Endothelial cell of umbilical vein (primary cell): Measurements from ENCODE around the gene UST. TPM values are rescaled to one million over a fixed set of nuclear protein-coding genes. Genes with fewer than 3 reads are reported as not detected.

Experiments used
- BruUV-seq: library from RNA; stranded (reverse); fragments of 400-500 nt; replicated peaks from 2 replicates; lab custom pipeline; 2021; lab: Mats Ljungman, UMichigan
- CTCF ChIA-PET: fragments of 300-600, 350-600 bp; sonication (Branson Sonifier 250); formaldehyde crosslinking; loops from one replicate; lab custom pipeline; 2021; ENCODE audit warnings: antibody characterized with exemption, inconsistent platforms; lab: Charles Lee
- POLR2A ChIA-PET: fragments of 300-600, 350-600 bp; sonication (Branson Sonifier 250); formaldehyde crosslinking; loops from one replicate; lab custom pipeline; 2021; ENCODE audit warnings: antibody characterized with exemption, inconsistent platforms; lab: Charles Lee
- DNase-seq: peaks from one replicate; pipeline ENCODE4 v3.0.0-alpha.2; 2011; ENCODE audit warnings: low read depth, low spot score
- FAIRE-seq: peaks from 2 replicates; lab custom pipeline; 2011; peaks lifted over from hg19 to GRCh38; lab: Jason Lieb, UNC
- H2AFZ ChIP-seq: 2 replicates; pipeline ENCODE4 v1.6.0; 2012; ENCODE audit warnings: low read depth, low read length, control low read depth, inconsistent platforms
- H3K27ac ChIP-seq: 2 replicates; pipeline ENCODE4 v1.5.1; 2011; ENCODE audit warnings: low read depth, mild to moderate bottlenecking, control low read depth, low read length, moderate library complexity; ENCODE audit not compliant: insufficient read depth
- H3K27me3 ChIP-seq, 2 experiments: 2 replicates each; pipeline versions ENCODE4 v1.6.0 to v1.6.1; 2011; ENCODE audit warnings: low read length in 2 of 2, mixed read lengths in 1 of 2; ENCODE audit not compliant: control insufficient read depth in 2 of 2, insufficient read depth in 2 of 2
- H3K36me3 ChIP-seq, 2 experiments: 2 replicates in 1 of 2; 3 replicates in 1 of 2; pipeline ENCODE4 v1.5.1; 2011; ENCODE audit warnings: low read length in 2 of 2, mild to moderate bottlenecking in 1 of 2, moderate library complexity in 1 of 2; ENCODE audit not compliant: control insufficient read depth in 2 of 2, insufficient read depth in 2 of 2; ENCODE audit errors: extremely low read depth in 1 of 2
- H3K4me1 ChIP-seq: 3 replicates; pipeline ENCODE4 v1.5.1; 2011; ENCODE audit warnings: mild to moderate bottlenecking, low read length; ENCODE audit not compliant: control insufficient read depth, insufficient read depth; ENCODE audit errors: extremely low read depth
- H3K4me2 ChIP-seq: 2 replicates; pipeline ENCODE4 v1.6.1; 2011; ENCODE audit warnings: low read length, control low read depth, mixed read lengths; ENCODE audit not compliant: insufficient read depth
- H3K4me3 ChIP-seq, 3 experiments: fragments of 200-600 bp in 1 of 3; sonication (generic), shearing (Covaris generic) in 1 of 3; replicated peaks in 1 of 3; 2 replicates each; pipeline ENCODE4 v1.5.1; 2011 to 2016; ENCODE audit warnings: control low read depth in 3 of 3, low read length in 3 of 3, mild to moderate bottlenecking in 2 of 3, inconsistent platforms in 1 of 3, low read depth in 1 of 3, moderate library complexity in 1 of 3; ENCODE audit not compliant: insufficient read depth in 1 of 3
- H3K79me2 ChIP-seq: 2 replicates; pipeline ENCODE4 v1.6.0; 2012; ENCODE audit warnings: low read length, inconsistent platforms; ENCODE audit not compliant: control insufficient read depth, insufficient read depth
- H3K9ac ChIP-seq: replicated peaks from 2 replicates; pipeline ENCODE3; 2011; ENCODE audit warnings: low read length, control low read depth; ENCODE audit not compliant: insufficient read depth; ENCODE audit errors: extremely low read depth
- H3K9me1 ChIP-seq: replicated peaks from 3 replicates; pipeline ENCODE4 v1.6.0; 2011; ENCODE audit warnings: mild to moderate bottlenecking, low read length; ENCODE audit not compliant: control insufficient read depth, insufficient read depth; ENCODE audit errors: extremely low read depth
- H3K9me3 ChIP-seq: replicated peaks from 2 replicates; pipeline ENCODE4 v1.5.1; 2012; ENCODE audit warnings: low read length, inconsistent platforms; ENCODE audit not compliant: control insufficient read depth, insufficient read depth
- H4K20me1 ChIP-seq: replicated peaks from 2 replicates; pipeline ENCODE3; 2011; ENCODE audit warnings: mild to moderate bottlenecking, low read length; ENCODE audit not compliant: control insufficient read depth, insufficient read depth; ENCODE audit errors: extremely low read depth
- CTCF ChIP-seq, 2 donors: IDR thresholded peaks; 1 replicate in 1 of 2; 2 replicates in 1 of 2; pipeline ENCODE4 v1.5.1; 2011; ENCODE audit warnings: low read length in 2 of 2, mild to moderate bottlenecking in 2 of 2, moderate library complexity in 2 of 2, control low read depth in 1 of 2, inconsistent platforms in 1 of 2, low read depth in 1 of 2; ENCODE audit not compliant: insufficient read depth in 1 of 2; ENCODE audit errors: extremely low read depth in 1 of 2
- EZH2 ChIP-seq: IDR thresholded peaks from 2 replicates; pipeline ENCODE4 v1.6.1; 2012; ENCODE audit warnings: borderline replicate concordance, low read depth, mild to moderate bottlenecking, moderate library complexity, low read length, inconsistent platforms; ENCODE audit not compliant: severe bottlenecking
- GATA2 ChIP-seq: IDR thresholded peaks from 2 replicates; pipeline ENCODE4 v1.7.0; 2011; ENCODE audit warnings: low read depth, mild to moderate bottlenecking, moderate library complexity, mixed read lengths, low read length; ENCODE audit not compliant: insufficient read length, insufficient read depth
- JUN ChIP-seq: IDR thresholded peaks from 2 replicates; pipeline ENCODE4 v1.6.1; 2011; ENCODE audit warnings: borderline replicate concordance, low read depth; ENCODE audit not compliant: insufficient read length, insufficient read depth
- MYC ChIP-seq: IDR thresholded peaks from one replicate; pipeline ENCODE4 v1.6.1; 2011; ENCODE audit warnings: mild to moderate bottlenecking, low read depth, low read length
- POLR2A ChIP-seq: IDR thresholded peaks from 2 replicates; pipeline ENCODE4 v1.6.1; 2012; ENCODE audit warnings: low read depth, mild to moderate bottlenecking, control low read depth, low read length
- dilution Hi-C: fragments of 300-500 bp; cut with MboI; formaldehyde crosslinking; loops from one replicate; pipeline ENCODE4 v1.15.0; 2019; ENCODE audit warnings: low sequenced_read_pairs; ENCODE audit not compliant: extremely low pct_ligation_motif_present
- intact Hi-C: fragments of 100-400 bp; cut with micrococcal nuclease; formaldehyde crosslinking; loops from one replicate; pipeline ENCODE4 v1.10.0; 2022
- polyA plus RNA-seq, 4 experiments: library from polyadenylated mRNA; depleted of rRNA in 3 of 4; stranded (reverse) in 3 of 4; unstranded in 1 of 4; fragments of >200 nt; gene quantifications; 2 replicates each; pipeline versions ENCODE4 v1.2.1 to v1.2.3, GENCODE V29; 2011 to 2012; ENCODE audit warnings: missing spikeins in 1 of 4
- total RNA-seq: library from RNA; stranded (reverse); gene quantifications from 2 replicates; pipeline ENCODE4 v1.2.3, GENCODE V29; 2021
- TF ChIP-seq, protein P1 (sequence below): IDR thresholded peaks from 2 replicates; pipeline ENCODE4 v1.6.1; 2011; ENCODE audit not compliant: insufficient read depth, insufficient read length

UST gene
- total and polyA plus RNA-seq, 2 donors (not counting 3 experiments of a cell fraction or from before 2014, with no cell fraction given), result 0.26 to 0.84 TPM

GRCh38 chr6:148713921-148714320 is 32.9 kb upstream of the UST start:
- Histone ChIP-seq H3K4me3 (no peak overlapping the region), H3K4me1 (no peaks in the 10 kb centered on the region), H3K36me3 (no peaks in the 10 kb centered on the region), H3K9ac (no peak overlapping the region), H3K4me2 (no peak overlapping the region), H3K9me1 (no peaks in the 10 kb centered on the region), H4K20me1 (no peaks in the 10 kb centered on the region), H3K27ac (no peak overlapping the region), H2AFZ (no peak overlapping the region), H3K9me3 (no peaks in the 10 kb centered on the region), H3K27me3 (no peaks in the 10 kb centered on the region), H3K79me2 (no peaks in the 10 kb centered on the region)
- CTCF ChIA-PET, result no interaction called here
- POLR2A ChIA-PET, result no interaction called here
- DNase-seq, result no peak
- TF ChIP-seq, protein P1, sequence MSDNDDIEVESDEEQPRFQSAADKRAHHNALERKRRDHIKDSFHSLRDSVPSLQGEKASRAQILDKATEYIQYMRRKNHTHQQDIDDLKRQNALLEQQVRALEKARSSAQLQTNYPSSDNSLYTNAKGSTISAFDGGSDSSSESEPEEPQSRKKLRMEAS, result no peak
- TF ChIP-seq CTCF (IDR thresholded peaks at IDR 0.05; ENCODE audit: extremely low read depth in 1 of 2, insufficient read depth in 1 of 2, low read depth in 1 of 2, low read length in 2 of 2) (no peak), EZH2 (no peak), JUN (no peak), POLR2A (no peak), GATA2 (no peak), MYC (no peak)
- dilution Hi-C loops (no loop called here), intact Hi-C loops (no loop called here)
- FAIRE-seq, result no peak
- BruUV-seq, result no TSS peak
